C4-2B (cell line): ENCODE data around the gene TACC3.

Experiments
- ZFX ChIP-seq: fragments of 450-650 bp; IDR thresholded peaks from 2 replicates; pipeline ENCODE4 v1.6.1; 2017
- TF ChIP-seq, protein P1 (sequence below): fragments of 450-650 bp; conservative IDR thresholded peaks from 2 replicates; pipeline ENCODE4 v1.5.1; 2017; ENCODE audit warnings: mild to moderate bottlenecking

DNA sequence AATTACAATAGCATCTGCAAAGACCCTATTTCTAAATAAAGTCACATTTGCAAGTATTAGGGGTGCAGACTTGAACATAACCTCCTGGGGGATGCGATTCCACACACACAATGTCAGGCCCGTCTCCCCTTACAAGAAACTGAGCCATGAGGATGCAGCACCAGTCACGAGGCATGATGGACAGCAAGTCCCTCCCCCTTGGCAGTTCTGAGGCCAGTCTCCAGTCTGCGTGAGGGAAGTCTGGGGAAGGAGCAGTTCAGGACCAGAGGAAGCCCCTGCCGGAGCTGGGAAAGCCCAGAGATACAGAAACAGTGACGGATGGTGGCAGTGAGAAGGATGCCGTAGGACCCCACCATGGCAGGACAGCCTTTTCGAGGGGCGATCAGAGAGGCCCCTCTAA lies 46.6 kb upstream of the TACC3 start:
- TF ChIP-seq, protein P1, sequence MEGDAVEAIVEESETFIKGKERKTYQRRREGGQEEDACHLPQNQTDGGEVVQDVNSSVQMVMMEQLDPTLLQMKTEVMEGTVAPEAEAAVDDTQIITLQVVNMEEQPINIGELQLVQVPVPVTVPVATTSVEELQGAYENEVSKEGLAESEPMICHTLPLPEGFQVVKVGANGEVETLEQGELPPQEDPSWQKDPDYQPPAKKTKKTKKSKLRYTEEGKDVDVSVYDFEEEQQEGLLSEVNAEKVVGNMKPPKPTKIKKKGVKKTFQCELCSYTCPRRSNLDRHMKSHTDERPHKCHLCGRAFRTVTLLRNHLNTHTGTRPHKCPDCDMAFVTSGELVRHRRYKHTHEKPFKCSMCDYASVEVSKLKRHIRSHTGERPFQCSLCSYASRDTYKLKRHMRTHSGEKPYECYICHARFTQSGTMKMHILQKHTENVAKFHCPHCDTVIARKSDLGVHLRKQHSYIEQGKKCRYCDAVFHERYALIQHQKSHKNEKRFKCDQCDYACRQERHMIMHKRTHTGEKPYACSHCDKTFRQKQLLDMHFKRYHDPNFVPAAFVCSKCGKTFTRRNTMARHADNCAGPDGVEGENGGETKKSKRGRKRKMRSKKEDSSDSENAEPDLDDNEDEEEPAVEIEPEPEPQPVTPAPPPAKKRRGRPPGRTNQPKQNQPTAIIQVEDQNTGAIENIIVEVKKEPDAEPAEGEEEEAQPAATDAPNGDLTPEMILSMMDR: no peak
- no peak for TF ChIP-seq ZFX
